GM23248 (cell line): Measurements from ENCODE around the gene SUFU. TPM values are rescaled to one million over a fixed set of nuclear protein-coding genes. Genes with fewer than 3 reads are reported as not detected.

Experiments used
- DNase-seq: peaks from one replicate; pipeline ENCODE4 v3.0.0-alpha.2; 2015
- H2AFZ ChIP-seq: fragments of 200-600 bp; sonication (generic); 2 replicates; pipeline ENCODE4 v1.6.1; 2016; ENCODE audit warnings: antibody characterized with exemption
- H3F3A ChIP-seq: fragments of 200-600 bp; sonication (generic); 2 replicates; pipeline ENCODE4 v1.6.1; 2016; ENCODE audit warnings: mild to moderate bottlenecking, antibody characterized with exemption, mixed run types; ENCODE audit not compliant: insufficient read depth
- H3K27ac ChIP-seq: fragments of 200-600 bp; sonication (generic); 2 replicates; pipeline ENCODE4 v1.5.1; 2016; ENCODE audit warnings: mild to moderate bottlenecking
- H3K27me3 ChIP-seq: fragments of 200-600 bp; sonication (generic); replicated peaks from 2 replicates; pipeline ENCODE4 v1.6.1; 2016; ENCODE audit warnings: mild to moderate bottlenecking; ENCODE audit not compliant: insufficient read depth
- H3K36me3 ChIP-seq: fragments of 200-600 bp; sonication (generic); 2 replicates; pipeline ENCODE4 v1.6.1; 2016; ENCODE audit warnings: low read depth, mild to moderate bottlenecking
- H3K4me1 ChIP-seq: fragments of 200-600 bp; sonication (generic); 2 replicates; pipeline ENCODE4 v1.6.1; 2016; ENCODE audit warnings: mild to moderate bottlenecking; ENCODE audit not compliant: insufficient read depth
- H3K4me2 ChIP-seq: fragments of 200-600 bp; sonication (generic); one replicate; pipeline ENCODE4 v1.6.1; 2016; ENCODE audit warnings: mild to moderate bottlenecking; ENCODE audit not compliant: unreplicated experiment
- H3K4me3 ChIP-seq: fragments of 200-600 bp; sonication (generic); 2 replicates; pipeline ENCODE4 v1.5.1; 2016; ENCODE audit warnings: mild to moderate bottlenecking
- H3K79me2 ChIP-seq: fragments of 200-600 bp; sonication (generic); 2 replicates; pipeline ENCODE4 v1.6.1; 2016; ENCODE audit warnings: mild to moderate bottlenecking; ENCODE audit not compliant: insufficient read depth
- H3K9ac ChIP-seq: fragments of 200-600 bp; sonication (generic); 2 replicates; pipeline ENCODE4 v1.6.1; 2016; ENCODE audit warnings: mild to moderate bottlenecking
- H3K9me2 ChIP-seq: fragments of 200-600 bp; sonication (generic); 2 replicates; pipeline ENCODE4 v1.6.1; 2016; ENCODE audit warnings: mixed run types, mild to moderate bottlenecking, moderate library complexity; ENCODE audit not compliant: insufficient read depth
- H3K9me3 ChIP-seq: fragments of 200-600 bp; sonication (generic); one replicate; pipeline ENCODE4 v1.6.1; 2017; ENCODE audit warnings: low read depth
- H4K20me1 ChIP-seq: fragments of 200-600 bp; sonication (generic); 2 replicates; pipeline ENCODE4 v1.6.0; 2016; ENCODE audit not compliant: insufficient read depth
- EZH2 ChIP-seq: fragments of 200-600 bp; sonication (generic); IDR thresholded peaks from 2 replicates; pipeline ENCODE4 v1.6.1; 2018; ENCODE audit warnings: antibody characterized with exemption, mild to moderate bottlenecking; ENCODE audit not compliant: insufficient read depth, poor library complexity, severe bottlenecking
- EZH2phosphoT487 ChIP-seq: fragments of 200-600 bp; sonication (generic); IDR thresholded peaks from 2 replicates; pipeline ENCODE4 v1.6.1; 2018; ENCODE audit warnings: antibody characterized with exemption, moderate library complexity, mild to moderate bottlenecking, low read depth; ENCODE audit not compliant: insufficient read depth
- WGBS, 2 experiments: methylation state at CpG; one replicate each; pipeline ENCODE4 v1.1.6; 2015 to 2017; ENCODE audit warnings: low lambda C conversion rate in 2 of 2, low coverage in 1 of 2; ENCODE audit errors: missing lambda C conversion rate in 2 of 2; 5-methylcytosine and 5-hydroxymethylcytosine counted together
- in situ Hi-C: fragments of 300-500 bp; cut with MboI; formaldehyde crosslinking; loops from 2 replicates; pipeline ENCODE4 v1.15.0; 2020
- polyA plus RNA-seq: library from polyadenylated mRNA; unstranded; fragments of >200 nt; fragmentation: Nextera tagmentation; extraction: Ambion mirVana; gene quantifications from 2 replicates; pipeline ENCODE4 v1.2.1, GENCODE V29; 2016
- total RNA-seq: library from RNA; depleted of rRNA; stranded (reverse); fragments of >200 nt; shearing (Covaris generic); gene quantifications from 2 replicates; pipeline ENCODE4 v1.2.3, GENCODE V29; 2014

SUFU gene
- total and polyA plus RNA-seq, 2 experiments from 2014 or later: 3.1 to 5.0 TPM

DNA sequence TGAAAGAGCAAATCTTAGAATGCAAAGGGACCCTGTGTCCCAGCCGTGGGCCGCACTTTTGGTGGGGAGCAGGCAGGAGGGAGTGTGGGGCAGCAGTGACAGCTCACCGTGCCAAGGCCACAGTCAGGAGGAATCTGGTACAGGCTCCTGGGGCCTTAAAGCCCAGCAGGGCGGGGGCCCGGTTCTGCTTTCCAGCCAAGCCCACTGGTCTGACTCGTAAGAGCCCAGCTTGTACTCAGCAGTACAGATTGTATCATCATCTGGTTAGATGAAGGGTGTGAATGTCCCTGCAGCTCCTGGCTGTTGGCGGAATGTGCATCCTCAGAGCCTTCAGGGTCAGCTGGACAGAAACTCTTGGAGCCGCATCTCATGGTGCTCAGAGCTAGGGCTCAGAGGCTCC lies 110.0 kb downstream of the SUFU start:
- in situ Hi-C loops: no loop called here
- Histone ChIP-seq H3K27me3 (no peaks in the 10 kb centered on the region), H3K4me3 (no peak overlapping the region), H3K4me1 (peaks cover 21% of the 10 kb centered on the region), H3K9me2 (no peaks in the 10 kb centered on the region), H3F3A (peaks cover 20% of the 10 kb centered on the region), H3K36me3 (no peaks in the 10 kb centered on the region; the same call in 1 of the 2 replicates), H2AFZ (no peak overlapping the region), H3K9ac (no peak overlapping the region), H3K79me2 (no peaks in the 10 kb centered on the region), H3K9me3 (no peaks in the 10 kb centered on the region), H3K4me2 (no peak overlapping the region), H4K20me1 (no peaks in the 10 kb centered on the region), H3K27ac (no peak overlapping the region)
- WGBS, 2 experiments: 52 to 64% methylated on average over 6 to 8 of the region's 8 CpGs
- TF ChIP-seq EZH2 (no peak), EZH2phosphoT487 (no peak)
- peak; percentile 52 for DNase-seq

DNA sequence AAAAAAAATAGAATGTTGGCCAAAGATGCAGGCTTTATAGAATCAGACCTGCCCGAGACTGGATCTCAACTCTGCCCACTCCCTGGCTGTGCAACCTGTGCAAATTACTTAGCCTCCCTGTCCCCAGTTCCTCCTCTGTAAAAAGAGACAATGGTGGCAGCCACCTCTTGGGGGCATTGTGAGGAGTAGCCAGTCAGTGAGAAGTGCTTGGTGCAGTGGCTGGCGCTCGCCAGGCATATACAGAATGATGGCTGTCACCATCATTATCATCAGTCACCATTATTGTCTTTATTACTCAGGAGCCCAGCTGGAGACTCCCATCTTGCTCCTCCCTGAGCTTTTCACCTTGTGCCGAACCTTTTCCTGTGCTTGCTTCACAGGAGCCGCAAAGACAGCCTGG lies 111.1 kb downstream of the SUFU start:
- Histone ChIP-seq H3K27me3 (no peaks in the 10 kb centered on the region), H3K4me3 (no peak overlapping the region), H4K20me1 (no peaks in the 10 kb centered on the region), H3K9me2 (no peaks in the 10 kb centered on the region), H3K9ac (no peak overlapping the region), H3K4me1 (peaks cover 21% of the 10 kb centered on the region), H3K9me3 (no peaks in the 10 kb centered on the region), H3K36me3 (no peaks in the 10 kb centered on the region; the same call in 1 of the 2 replicates), H3K4me2 (no peak overlapping the region), H3F3A (peaks cover 20% of the 10 kb centered on the region), H3K79me2 (no peaks in the 10 kb centered on the region), H3K27ac (no peak overlapping the region), H2AFZ (no peak overlapping the region)
- TF ChIP-seq EZH2phosphoT487 (no peak), EZH2 (no peak)
- 95 to 98% methylated on average over 5 of the region's 5 CpGs for WGBS, 2 experiments
- no peak for DNase-seq
- in situ Hi-C loops: no loop called here

DNA sequence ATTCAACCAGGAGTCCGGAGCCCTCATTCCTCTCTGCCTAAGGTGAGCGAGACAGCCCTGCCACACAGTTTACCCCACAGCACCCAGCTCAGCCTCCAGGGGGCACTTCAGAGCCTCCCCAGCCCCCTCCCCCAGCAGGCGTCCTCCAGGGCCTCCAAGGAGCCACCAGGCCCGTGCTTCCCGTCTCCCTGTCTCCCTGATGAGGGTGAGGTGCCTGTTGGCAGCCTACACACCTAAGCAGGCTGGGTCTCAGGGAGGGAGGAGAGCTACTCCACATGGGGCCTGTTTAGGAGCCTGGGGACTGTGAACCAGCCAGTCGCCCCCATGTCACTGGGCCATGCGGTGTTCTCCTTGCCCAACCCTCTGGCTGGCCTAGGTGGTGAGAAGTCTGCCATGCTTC lies 111.6 kb downstream of the SUFU start:
- no peak overlapping the region for H3K9ac ChIP-seq
- no peaks in the 10 kb centered on the region for H4K20me1 ChIP-seq
- H3K36me3 ChIP-seq: no peaks in the 10 kb centered on the region; the same call in 1 of the 2 replicates
- H3K4me1 ChIP-seq: peaks cover 20% of the 10 kb centered on the region
- WGBS, 2 experiments: 78 to 81% methylated on average over 7 of the region's 7 CpGs
- DNase-seq: no peak
- no peak overlapping the region for H3K4me3 ChIP-seq
- H3K27me3 ChIP-seq: no peaks in the 10 kb centered on the region
- TF ChIP-seq EZH2 (no peak), EZH2phosphoT487 (no peak)
- H2AFZ ChIP-seq: no peak overlapping the region
- no peak overlapping the region for H3K27ac ChIP-seq
- H3K79me2 ChIP-seq: no peaks in the 10 kb centered on the region
- in situ Hi-C loops: no loop called here
- H3K9me2 ChIP-seq: no peaks in the 10 kb centered on the region
- peaks cover 18% of the 10 kb centered on the region for H3F3A ChIP-seq
- no peak overlapping the region for H3K4me2 ChIP-seq
- H3K9me3 ChIP-seq: no peaks in the 10 kb centered on the region

DNA sequence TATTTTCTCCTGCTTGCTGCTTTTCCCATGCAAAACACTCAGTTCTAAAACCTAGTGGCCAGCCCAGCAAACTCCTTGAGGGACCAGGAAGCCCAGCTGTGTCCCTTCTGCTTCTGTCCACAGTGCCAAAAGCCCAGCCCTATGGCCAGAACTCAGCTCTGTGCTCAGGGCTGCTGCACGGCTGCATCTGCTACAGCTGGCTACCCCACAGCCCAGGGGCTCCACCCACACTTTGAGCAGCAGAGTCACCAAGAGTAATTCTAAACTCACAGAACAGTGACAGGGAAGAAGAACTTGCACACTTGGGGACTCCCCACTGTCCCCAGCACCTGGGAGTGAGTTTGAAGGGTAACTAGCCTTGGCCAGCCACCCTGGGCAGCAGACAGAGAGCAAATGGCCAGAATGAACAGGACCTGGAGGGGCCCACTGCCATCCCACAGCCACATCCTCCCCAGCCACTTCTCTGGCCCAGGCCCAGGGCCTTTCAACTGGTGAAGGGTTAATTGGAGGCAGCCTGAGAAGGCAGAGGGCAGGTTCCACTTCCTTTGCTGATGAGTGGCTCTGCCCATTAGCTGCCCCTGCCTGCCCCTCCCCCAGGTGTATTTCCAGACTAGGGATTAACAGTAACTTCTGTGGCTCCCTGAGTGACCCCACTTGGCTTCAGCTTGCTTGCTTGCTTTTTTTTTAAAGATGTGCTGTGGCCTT lies 112.4 kb downstream of the SUFU start:
- Histone ChIP-seq H3K36me3 (no peaks in the 10 kb centered on the region; the same call in 1 of the 2 replicates), H3K27ac (no peak overlapping the region), H4K20me1 (no peaks in the 10 kb centered on the region), H3K27me3 (no peaks in the 10 kb centered on the region), H3K4me1 (peaks cover 12% of the 10 kb centered on the region), H3K9me2 (no peaks in the 10 kb centered on the region), H3F3A (peaks cover 9% of the 10 kb centered on the region), H3K79me2 (no peaks in the 10 kb centered on the region), H3K4me3 (no peak overlapping the region), H3K9ac (no peak overlapping the region), H2AFZ (no peak overlapping the region), H3K9me3 (no peaks in the 10 kb centered on the region), H3K4me2 (no peak overlapping the region)
- TF ChIP-seq EZH2phosphoT487 (no peak), EZH2 (no peak)
- in situ Hi-C loops: no loop called here
- WGBS, 2 experiments: 36 to 53% methylated on average over 1 of the region's 1 CpG
- no peak for DNase-seq
